Glutamatergic neuron (in vitro differentiated cells): ENCODE data around the gene EYS. TPM values are rescaled to one million over a fixed set of nuclear protein-coding genes. Genes with fewer than 3 reads are reported as not detected.
"Not testable (repeated sequence)": the region's sequence is repeated elsewhere in the genome, so short reads cannot be mapped to it uniquely, and the experiment has no call there.

Experiments used
- DNase-seq: peaks from one replicate; pipeline ENCODE4 v3.0.0; 2022
- H3K27ac Mint-ChIP-seq: one replicate; pipeline ENCODE4 v1.8.0; 2020; ENCODE audit warnings: mild to moderate bottlenecking, mixed read lengths, inconsistent platforms; ENCODE audit not compliant: unreplicated experiment
- H3K27me3 Mint-ChIP-seq: one replicate; pipeline ENCODE4 v1.8.0; 2020; ENCODE audit warnings: mild to moderate bottlenecking, moderate library complexity, mixed read lengths, inconsistent platforms; ENCODE audit not compliant: unreplicated experiment
- H3K36me3 Mint-ChIP-seq: one replicate; pipeline ENCODE4 v1.8.0; 2020; ENCODE audit warnings: mild to moderate bottlenecking, mixed read lengths, inconsistent platforms; ENCODE audit not compliant: unreplicated experiment
- H3K4me1 Mint-ChIP-seq: one replicate; pipeline ENCODE4 v1.8.0; 2020; ENCODE audit warnings: mild to moderate bottlenecking, low read depth, mixed read lengths, inconsistent platforms; ENCODE audit not compliant: unreplicated experiment
- H3K4me3 Mint-ChIP-seq: one replicate; pipeline ENCODE4 v1.8.0; 2020; ENCODE audit warnings: mild to moderate bottlenecking, mixed read lengths, inconsistent platforms; ENCODE audit not compliant: unreplicated experiment
- H3K9me3 Mint-ChIP-seq: one replicate; pipeline ENCODE4 v1.8.0; 2020; ENCODE audit warnings: mild to moderate bottlenecking, moderate library complexity, mixed read lengths, inconsistent platforms; ENCODE audit not compliant: unreplicated experiment
- total RNA-seq: library from RNA; stranded (reverse); fragmentation: NEBNext Ultra II Directional; extraction: Animal tissue kit (Norgen Biotek cat#: 25700); gene quantifications from one replicate; pipeline ENCODE4 v1.2.1, GENCODE V29; 2021; ENCODE audit not compliant: unreplicated experiment
- TF ChIP-seq, protein P1 (sequence below): fragments of 200-600 bp; sonication (generic); IDR thresholded peaks from one replicate; pipeline ENCODE4 v1.5.0; 2021; ENCODE audit not compliant: partially characterized antibody, unreplicated experiment

EYS gene
- total RNA-seq, 1 donor from 2014 or later = 13.2 TPM

DNA sequence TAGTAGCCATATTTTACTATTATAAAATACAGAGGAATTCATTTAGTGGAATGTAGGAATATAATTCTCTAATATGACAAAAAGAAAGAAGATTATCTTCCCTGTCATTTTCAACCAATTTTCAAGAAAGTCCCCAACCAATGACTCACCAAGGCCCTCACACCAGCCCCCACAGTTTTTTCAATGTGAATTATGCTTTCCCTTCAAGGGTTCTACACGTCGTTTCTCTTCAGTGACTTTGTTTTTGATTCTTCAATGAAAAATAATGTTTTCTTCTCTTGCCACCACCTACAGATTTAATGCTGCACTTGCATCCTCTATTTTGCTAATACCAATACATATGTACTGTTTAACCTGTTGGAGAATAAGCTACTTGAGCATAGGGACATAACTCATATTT lies 1230.1 kb downstream of the EYS start:
- TF ChIP-seq, protein P1, sequence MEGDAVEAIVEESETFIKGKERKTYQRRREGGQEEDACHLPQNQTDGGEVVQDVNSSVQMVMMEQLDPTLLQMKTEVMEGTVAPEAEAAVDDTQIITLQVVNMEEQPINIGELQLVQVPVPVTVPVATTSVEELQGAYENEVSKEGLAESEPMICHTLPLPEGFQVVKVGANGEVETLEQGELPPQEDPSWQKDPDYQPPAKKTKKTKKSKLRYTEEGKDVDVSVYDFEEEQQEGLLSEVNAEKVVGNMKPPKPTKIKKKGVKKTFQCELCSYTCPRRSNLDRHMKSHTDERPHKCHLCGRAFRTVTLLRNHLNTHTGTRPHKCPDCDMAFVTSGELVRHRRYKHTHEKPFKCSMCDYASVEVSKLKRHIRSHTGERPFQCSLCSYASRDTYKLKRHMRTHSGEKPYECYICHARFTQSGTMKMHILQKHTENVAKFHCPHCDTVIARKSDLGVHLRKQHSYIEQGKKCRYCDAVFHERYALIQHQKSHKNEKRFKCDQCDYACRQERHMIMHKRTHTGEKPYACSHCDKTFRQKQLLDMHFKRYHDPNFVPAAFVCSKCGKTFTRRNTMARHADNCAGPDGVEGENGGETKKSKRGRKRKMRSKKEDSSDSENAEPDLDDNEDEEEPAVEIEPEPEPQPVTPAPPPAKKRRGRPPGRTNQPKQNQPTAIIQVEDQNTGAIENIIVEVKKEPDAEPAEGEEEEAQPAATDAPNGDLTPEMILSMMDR = no peak
- no peaks in the 10 kb centered on the region for H3K36me3 Mint-ChIP-seq
- peaks cover 2% of the 10 kb centered on the region for H3K4me1 Mint-ChIP-seq
- H3K27ac Mint-ChIP-seq = no peak overlapping the region
- H3K9me3 Mint-ChIP-seq = no peaks in the 10 kb centered on the region
- no peak overlapping the region for H3K4me3 Mint-ChIP-seq
- no peaks in the 10 kb centered on the region for H3K27me3 Mint-ChIP-seq
- DNase-seq = no peak

DNA sequence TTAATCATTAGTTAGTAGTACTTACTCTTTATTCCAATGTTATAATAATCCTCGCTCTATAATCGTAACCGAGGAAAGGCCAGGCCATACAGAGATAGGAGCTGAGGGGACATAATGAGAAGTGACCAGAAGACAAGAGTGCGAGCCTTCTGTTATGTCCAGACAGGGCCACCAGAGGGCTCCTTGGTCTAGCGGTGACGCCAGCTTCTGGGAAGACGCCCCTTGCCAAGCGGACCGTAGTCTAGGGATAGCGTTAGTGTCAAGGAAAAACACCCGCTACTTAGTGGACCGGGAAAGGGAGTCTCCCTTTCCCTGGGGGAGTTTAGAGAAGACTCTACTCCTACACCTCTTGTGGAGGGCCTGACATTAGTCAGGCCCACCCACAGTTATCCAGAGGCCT lies 1237.6 kb downstream of the EYS start:
- H3K36me3 Mint-ChIP-seq = peaks cover 10% of the 10 kb centered on the region
- not testable (repeated sequence) for H3K9me3 Mint-ChIP-seq, H3K27me3 Mint-ChIP-seq, H3K4me1 Mint-ChIP-seq, H3K27ac Mint-ChIP-seq, H3K4me3 Mint-ChIP-seq
- TF ChIP-seq, protein P1 = peak; percentile 43
- DNase-seq = peak; percentile 43

DNA sequence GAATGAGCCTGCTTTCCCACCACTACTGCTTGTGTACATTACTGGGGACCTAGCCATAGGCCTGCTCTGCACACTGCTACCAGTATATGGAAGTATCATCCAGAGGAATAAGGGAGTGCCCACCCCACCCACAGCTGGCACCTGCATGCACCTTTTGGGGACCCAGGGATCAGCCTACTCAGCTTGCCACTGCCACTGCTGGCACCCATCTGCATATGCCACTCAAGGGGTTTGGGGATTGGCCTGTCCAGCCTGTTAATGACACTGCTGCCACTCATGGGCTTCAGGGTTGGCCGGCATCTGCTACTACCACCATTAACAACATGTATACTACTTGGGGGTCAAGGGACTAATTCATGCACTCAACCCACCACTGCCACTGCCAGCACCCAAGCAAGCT lies 1239.4 kb downstream of the EYS start:
- Mint-ChIP-seq H3K27me3 (no peaks in the 10 kb centered on the region), H3K36me3 (peaks cover 10% of the 10 kb centered on the region), H3K4me1 (no peaks in the 10 kb centered on the region), H3K9me3 (peaks cover 5% of the 10 kb centered on the region), H3K27ac (no peak overlapping the region), H3K4me3 (no peak overlapping the region)
- TF ChIP-seq, protein P1 = no peak
- no peak for DNase-seq

DNA sequence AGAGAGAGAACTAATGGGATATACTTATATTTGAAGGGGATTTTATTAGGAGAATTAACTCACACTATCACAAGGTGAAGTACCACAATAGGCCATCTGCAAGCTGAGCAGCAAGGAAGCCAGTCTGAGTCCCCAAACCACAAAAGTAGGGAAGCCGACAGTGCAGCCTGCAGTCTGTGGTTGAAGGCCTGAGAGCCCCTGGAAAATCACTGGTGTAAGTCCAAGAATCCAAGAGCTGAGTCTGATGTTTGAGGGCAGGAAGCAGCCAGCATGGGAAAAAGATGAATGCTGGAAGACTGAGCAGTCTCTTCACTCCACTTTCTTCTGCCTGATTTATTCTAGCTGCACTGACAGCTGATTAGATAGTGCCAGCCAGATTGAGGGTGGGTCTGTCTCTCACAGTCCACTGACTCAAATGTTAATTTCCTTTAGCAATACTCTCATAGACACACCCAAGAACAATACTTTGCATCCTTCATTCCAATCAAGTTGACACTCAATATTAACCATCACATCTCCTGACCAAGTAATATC lies 1247.5 kb downstream of the EYS start:
- H3K27ac Mint-ChIP-seq = peak overlapping the region; percentile 9
- no peaks in the 10 kb centered on the region for H3K36me3 Mint-ChIP-seq
- TF ChIP-seq, protein P1 = no peak
- peak; percentile 13 for DNase-seq
- H3K9me3 Mint-ChIP-seq = peaks cover 2% of the 10 kb centered on the region
- no peak overlapping the region for H3K4me3 Mint-ChIP-seq
- H3K4me1 Mint-ChIP-seq = peaks cover 8% of the 10 kb centered on the region
- H3K27me3 Mint-ChIP-seq = no peaks in the 10 kb centered on the region

DNA sequence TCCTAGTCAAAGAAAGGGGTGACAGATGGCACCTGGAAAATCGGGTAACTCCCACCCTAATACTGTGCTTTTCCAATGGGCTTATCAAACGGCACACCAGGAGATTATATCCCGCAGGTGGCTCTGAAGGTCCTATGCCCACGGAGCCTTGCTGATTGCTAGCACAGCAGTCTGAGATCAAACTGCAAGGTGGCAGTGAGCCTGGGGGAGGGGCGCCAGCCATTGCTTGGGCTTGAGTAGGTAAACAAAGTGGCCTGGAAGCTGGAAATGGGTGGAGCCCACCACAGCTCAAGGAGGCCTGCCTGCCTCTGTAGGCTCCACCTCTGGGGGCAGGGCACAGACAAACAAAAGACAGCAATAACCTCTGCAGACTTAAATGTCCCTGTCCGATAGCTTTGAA lies 1258.9 kb downstream of the EYS start:
- peaks cover 13% of the 10 kb centered on the region for H3K36me3 Mint-ChIP-seq
- H3K4me1 Mint-ChIP-seq, H3K9me3 Mint-ChIP-seq, DNase-seq, H3K27me3 Mint-ChIP-seq, H3K4me3 Mint-ChIP-seq, H3K27ac Mint-ChIP-seq: not testable (repeated sequence)
